NCI-H1048 (cell line): ENCODE results near the gene ATP7B.
"Not testable (repeated sequence)": the region's sequence is repeated elsewhere in the genome, so short reads cannot be mapped to it uniquely, and the experiment has no call there.

ENCODE experiments used
- DNase-seq: peaks from one replicate; lab custom pipeline; 2025; lab: John Stamatoyannopoulos, UW

The ATP7B gene

DNA sequence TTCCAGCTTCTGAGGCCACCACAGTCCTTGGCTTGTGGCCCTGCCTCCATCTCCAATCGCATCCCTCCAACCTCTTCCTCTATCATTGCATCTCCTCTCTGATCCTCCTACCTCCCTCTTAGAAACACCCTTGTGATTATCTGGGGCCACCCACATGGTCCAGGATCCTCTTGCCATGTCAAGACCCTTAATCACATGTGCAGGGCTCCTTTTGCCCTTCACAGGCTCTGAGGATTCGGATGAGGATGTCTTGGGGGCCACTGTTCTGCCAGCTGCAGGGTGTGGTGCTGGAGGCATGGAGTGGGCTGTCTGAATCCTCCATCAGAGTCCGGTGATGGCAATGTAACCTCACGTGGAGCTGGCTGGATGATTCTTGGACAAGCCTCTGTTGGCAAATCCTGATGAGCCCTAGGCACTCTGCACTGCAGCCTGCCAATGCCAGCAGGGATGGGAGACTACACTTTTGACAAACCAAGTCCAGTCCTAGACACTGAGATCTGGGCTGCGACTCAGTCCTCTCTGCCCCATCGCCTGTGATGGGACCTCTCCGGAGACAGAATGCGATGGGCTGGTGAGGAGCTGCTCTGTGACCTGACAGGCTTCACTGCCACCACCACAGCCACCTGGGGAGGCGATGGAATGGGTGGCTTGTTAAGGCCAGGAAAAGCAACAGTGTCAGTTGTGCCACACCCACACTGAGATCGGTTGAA lies 88.3 kb downstream of the ATP7B start:
- DNase-seq, result no peak

- no peak for DNase-seq
Measured at GRCh38 chr13:51921790-51922740, 89.2 kb downstream of the ATP7B start.

- DNase-seq, result no peak
Measured at GRCh38 chr13:51920786-51921185, 90.5 kb downstream of the ATP7B start.

GRCh38 chr13:51920267-51920666 lies 91.0 kb downstream of the ATP7B start:
- DNase-seq, result no peak

DNA sequence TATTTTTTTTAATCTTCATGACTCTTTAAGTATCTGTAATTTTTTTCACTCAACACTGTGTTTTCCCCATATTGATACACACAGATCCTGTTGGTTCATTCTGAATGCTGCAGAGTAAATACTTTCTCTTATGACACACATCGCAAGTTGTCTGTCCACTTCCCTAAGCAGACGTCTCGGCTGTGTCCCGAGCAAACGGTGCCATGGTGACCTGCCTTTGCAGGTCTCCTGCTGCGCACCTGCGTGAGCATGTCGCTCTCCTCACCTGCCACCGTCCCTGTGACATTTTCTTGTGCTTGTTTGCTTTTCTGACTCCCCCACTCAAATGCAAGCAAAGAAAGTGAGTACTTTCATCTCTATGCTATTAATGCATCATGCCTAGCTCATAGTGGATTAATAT lies 91.7 kb downstream of the ATP7B start:
- no peak for DNase-seq

DNA sequence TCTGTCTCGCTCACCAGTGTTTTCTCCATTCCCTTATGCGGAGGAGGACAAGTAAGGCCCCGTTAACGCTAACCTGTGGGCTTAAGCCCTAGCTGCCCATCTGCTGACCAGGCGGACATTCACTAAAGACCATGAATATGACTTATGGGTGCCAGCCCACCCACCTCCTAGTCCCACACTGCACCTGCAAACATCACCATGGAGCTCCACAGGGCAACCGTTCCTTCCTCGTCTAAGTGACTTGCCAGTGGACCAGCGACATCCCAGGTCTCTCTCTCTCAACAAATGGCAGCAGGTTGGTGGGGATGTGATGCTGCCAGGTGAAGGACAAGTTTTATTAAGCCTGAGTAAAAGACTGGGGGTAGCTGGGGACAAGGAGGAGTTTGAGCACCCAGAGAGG lies 94.3 kb downstream of the ATP7B start:
- DNase-seq, result no peak

GRCh38 chr13:51916051-51916818 lies 95.0 kb downstream of the ATP7B start:
- no peak for DNase-seq

DNA sequence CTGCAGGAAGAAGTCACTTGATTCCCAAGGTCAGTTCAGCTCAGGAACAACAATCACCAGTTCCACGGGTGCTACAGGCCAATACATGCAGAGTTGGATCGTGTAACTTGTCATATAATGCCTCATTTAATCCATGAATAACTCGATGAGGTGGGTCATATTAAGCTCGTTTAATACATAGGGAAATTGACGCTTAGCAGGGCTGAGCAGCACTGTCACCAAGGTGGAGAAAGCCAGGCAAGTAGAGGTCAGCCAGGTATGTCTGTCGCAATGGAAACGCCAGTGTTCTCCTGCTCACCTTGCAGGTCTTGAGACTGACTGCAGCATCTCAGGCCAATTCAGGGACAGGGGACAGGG lies 97.1 kb downstream of the ATP7B start:
- DNase-seq, result no peak

DNA sequence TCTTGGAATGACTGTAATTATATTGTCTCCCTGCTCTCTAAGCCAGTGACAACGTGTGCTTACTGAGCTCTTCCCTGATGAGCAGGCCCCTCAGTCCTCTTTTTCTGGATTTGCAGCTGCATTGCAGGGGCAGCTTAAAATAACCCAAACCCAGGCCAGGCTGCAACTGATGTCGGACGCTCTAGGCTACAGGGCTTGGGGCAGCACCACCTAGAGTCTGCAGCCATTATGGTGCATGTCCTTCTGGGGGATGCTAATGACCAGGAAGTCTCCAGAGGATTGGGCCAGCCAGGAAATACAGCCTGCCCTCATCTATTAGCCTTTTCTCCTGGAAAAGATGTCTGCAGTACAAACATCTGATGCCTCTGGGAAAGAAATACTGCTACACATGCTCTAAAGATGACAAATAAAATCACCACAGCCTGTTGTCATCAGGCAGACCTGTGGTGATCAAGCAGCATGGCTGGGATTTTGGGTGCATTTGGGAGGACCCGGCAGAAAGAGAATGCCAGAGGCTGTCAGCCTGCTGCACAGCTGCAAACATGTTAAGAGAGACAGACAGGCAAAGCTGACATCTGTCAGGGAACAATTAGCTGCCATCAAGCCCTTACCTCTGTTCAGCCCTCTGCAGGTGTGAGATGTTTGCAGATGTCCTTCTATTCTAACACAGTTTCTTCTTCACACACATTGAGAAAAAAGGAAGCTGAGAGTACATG lies 97.7 kb downstream of the ATP7B start:
- no peak for DNase-seq

- no peak for DNase-seq
Measured at GRCh38 chr13:51912511-51913225, 98.6 kb downstream of the ATP7B start.

DNA sequence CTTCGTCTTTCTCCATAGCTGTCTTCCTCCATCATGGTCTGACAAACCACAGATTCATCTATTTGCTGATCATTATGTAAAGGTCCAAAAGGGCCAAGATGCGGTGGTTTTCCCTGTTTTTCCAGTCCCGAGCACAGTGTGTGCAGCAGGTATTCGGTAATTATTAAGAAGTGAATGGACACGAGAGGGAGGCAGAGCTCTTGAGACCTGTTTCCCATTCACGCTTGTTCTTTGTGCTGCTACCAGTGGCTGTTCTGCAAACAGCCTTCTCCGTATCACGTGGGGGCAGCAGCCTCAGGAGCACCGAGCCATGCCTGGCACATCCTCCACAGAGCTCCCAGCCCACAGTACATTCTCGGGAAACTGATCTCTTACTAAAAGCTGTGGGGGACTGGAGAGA lies 99.2 kb downstream of the ATP7B start:
- DNase-seq, result no peak

GRCh38 chr13:51910508-51910907 lies 100.7 kb downstream of the ATP7B start:
- no peak for DNase-seq

GRCh38 chr13:51909265-51909664 lies 102.0 kb downstream of the ATP7B start:
- not testable (repeated sequence) for DNase-seq

DNA sequence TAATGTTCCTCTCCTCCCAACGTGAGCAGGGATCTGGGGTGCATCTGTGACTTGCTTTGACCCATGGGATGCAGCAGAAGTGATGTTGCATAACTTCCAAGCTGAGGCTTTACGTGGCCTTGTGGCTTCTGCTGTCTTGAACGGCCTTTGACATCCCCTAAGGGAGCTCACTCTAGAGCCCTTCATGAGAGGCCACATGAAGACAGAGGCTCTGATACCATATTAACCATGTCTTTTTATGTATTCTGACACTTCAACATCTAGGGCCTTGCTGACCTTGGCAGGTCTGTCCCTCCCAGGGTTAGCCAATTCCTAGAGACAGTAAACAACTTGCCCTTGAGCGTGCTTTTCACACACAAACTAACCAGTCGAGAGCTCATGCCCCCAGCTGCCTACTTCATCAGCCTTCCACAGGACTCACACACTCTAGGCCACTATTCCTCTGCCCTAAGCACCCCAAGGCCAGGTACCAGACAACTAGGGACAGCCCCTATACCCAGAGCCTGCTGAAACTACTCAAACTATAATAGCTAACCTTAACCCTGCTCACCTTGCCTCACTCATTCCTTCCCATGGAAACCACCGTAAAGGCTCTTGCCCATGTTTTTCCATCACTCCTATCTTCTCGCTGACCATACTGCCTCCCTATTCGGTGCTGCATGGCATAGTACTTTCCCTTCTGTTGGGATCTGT lies 104.1 kb downstream of the ATP7B start:
- no peak for DNase-seq

DNA sequence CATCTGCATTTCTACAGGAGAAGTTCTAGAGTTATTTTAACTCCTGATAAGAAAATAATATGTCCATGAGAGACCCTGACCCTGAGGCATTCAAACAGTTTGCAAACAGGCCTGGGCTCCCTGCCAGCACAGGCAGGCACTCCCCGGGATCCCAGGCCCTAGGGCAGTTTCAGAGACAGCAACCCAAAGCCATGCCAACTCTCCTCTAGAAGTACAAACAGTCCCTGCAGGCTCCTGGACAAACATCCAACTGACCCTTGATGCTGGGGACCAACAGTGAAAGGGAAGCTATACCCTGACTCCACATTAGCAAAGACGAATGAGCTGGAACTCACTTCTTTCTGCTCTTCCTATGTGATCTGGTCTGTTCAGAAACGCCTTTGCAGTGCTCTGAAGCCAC lies 104.7 kb downstream of the ATP7B start:
- DNase-seq, result no peak

DNA sequence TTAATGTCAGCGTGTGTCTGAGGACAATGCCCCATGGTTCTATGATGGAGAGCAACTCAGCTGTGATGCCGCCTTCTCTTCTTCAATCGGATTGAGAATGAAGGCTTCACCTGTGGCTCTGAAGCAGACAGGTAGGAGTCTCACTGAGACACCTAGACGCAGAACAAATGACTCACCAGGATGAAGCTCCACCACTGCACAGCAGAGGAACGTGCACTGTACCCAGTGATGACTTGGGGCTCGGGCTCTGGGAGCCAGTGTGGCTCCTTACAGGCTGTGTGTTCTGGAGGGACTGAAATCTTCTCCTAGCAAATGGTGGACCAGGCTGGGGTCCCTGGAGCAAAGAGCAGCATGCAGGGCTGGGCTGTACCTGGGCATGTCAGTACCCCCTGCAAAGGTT lies 105.5 kb downstream of the ATP7B start:
- no peak for DNase-seq

- no peak for DNase-seq
Measured at GRCh38 chr13:51902776-51903175, 108.5 kb downstream of the ATP7B start.

- no peak for DNase-seq
Measured at GRCh38 chr13:51900471-51900870, 110.8 kb downstream of the ATP7B start.

- DNase-seq, result no peak
Measured at GRCh38 chr13:51895906-51896888, 115.1 kb downstream of the ATP7B start.
